HepG2 (cell line): ENCODE measurements around the gene P2RY6. TPM values are rescaled to one million over a fixed set of nuclear protein-coding genes. Genes with fewer than 3 reads are reported as not detected.

Experiments
- KIAA2018 ChIP-seq: sonication (generic); formaldehyde crosslinking; IDR thresholded peaks from 2 replicates; pipeline ENCODE4 v1.5.0; 2020; ENCODE audit warnings: mild to moderate bottlenecking, missing genetic modification reagents, borderline replicate concordance
- RBAK ChIP-seq: sonication (generic); formaldehyde crosslinking; IDR thresholded peaks from 2 replicates; pipeline ENCODE4 v1.5.1; 2020; ENCODE audit warnings: mild to moderate bottlenecking, missing genetic modification reagents
- RELA ChIP-seq: sonication (generic); formaldehyde crosslinking; IDR thresholded peaks from 2 replicates; pipeline ENCODE4 v1.4.0; 2020; ENCODE audit warnings: missing genetic modification reagents
- RFXANK ChIP-seq: IDR thresholded peaks from 2 replicates; pipeline ENCODE4 v1.6.1; 2016
- SCMH1 ChIP-seq: sonication (generic); formaldehyde crosslinking; IDR thresholded peaks from 2 replicates; pipeline ENCODE4 v1.9.0; 2021; ENCODE audit warnings: missing genetic modification reagents, mild to moderate bottlenecking, borderline replicate concordance
- SMAD1 ChIP-seq: sonication (generic); formaldehyde crosslinking; IDR thresholded peaks from 2 replicates; pipeline ENCODE4 v1.4.0; 2020; ENCODE audit warnings: missing genetic modification reagents, low read depth, mild to moderate bottlenecking, borderline replicate concordance
- ZNF224 ChIP-seq: sonication (generic); formaldehyde crosslinking; IDR thresholded peaks from 2 replicates; pipeline ENCODE4 v1.5.0; 2020; ENCODE audit warnings: mild to moderate bottlenecking, missing genetic modification reagents
- ZNF326 ChIP-seq: sonication (generic); formaldehyde crosslinking; IDR thresholded peaks from 2 replicates; pipeline ENCODE4 v1.4.0; 2020; ENCODE audit warnings: missing genetic modification reagents, borderline replicate concordance
- ZNF552 ChIP-seq: sonication (generic); formaldehyde crosslinking; IDR thresholded peaks from 2 replicates; pipeline ENCODE4 v1.9.0; 2022; ENCODE audit warnings: missing genetic modification reagents, mild to moderate bottlenecking, borderline replicate concordance
- ZNF775 ChIP-seq: sonication (generic); formaldehyde crosslinking; IDR thresholded peaks from 2 replicates; pipeline ENCODE4 v1.4.0; 2020; ENCODE audit warnings: missing genetic modification reagents, mild to moderate bottlenecking, moderate library complexity, borderline replicate concordance
- ZNF784 ChIP-seq: sonication (generic); formaldehyde crosslinking; IDR thresholded peaks from 2 replicates; pipeline ENCODE4 v1.5.1; 2020; ENCODE audit warnings: missing genetic modification reagents, mild to moderate bottlenecking, borderline replicate concordance
- ZNF788 ChIP-seq: sonication (generic); formaldehyde crosslinking; IDR thresholded peaks from 2 replicates; pipeline ENCODE4 v1.5.0; 2020; ENCODE audit warnings: mild to moderate bottlenecking, missing genetic modification reagents, borderline replicate concordance
- ZSCAN30 ChIP-seq: sonication (generic); formaldehyde crosslinking; IDR thresholded peaks from 2 replicates; pipeline ENCODE4 v1.5.0; 2020; ENCODE audit warnings: mild to moderate bottlenecking, missing genetic modification reagents
- polyA plus RNA-seq, 8 experiments: library from polyadenylated mRNA; depleted of rRNA in 3 of 8; stranded (reverse) in 7 of 8; unstranded in 1 of 8; fragments of >200 nt; fragmentation: Illumina TruSeq in 4 of 8; extraction: Trizol in 4 of 8; gene quantifications; 2 replicates each; pipeline versions ENCODE4 v1.2.1 to v1.2.3, GENCODE V29; 2011 to 2016; ENCODE audit warnings: low read depth in 4 of 8, missing spikeins in 1 of 8, mixed read lengths in 1 of 8; ENCODE audit not compliant: insufficient read depth in 1 of 8
- total RNA-seq, 5 experiments: library from RNA; depleted of rRNA; stranded (reverse); fragments of >200 nt; fragmentation: Illumina TruSeq; extraction: Trizol; gene quantifications; 2 replicates each; pipeline ENCODE4 v1.2.3, GENCODE V29; 2016; ENCODE audit warnings: low read depth in 1 of 5
- TF ChIP-seq, protein P1 (sequence below): IDR thresholded peaks from 2 replicates; pipeline ENCODE4 v1.6.1; 2016; ENCODE audit warnings: missing compliant biosample characterization, missing genetic modification reagents, borderline replicate concordance
- TF ChIP-seq, protein P2 (sequence below): sonication (generic); formaldehyde crosslinking; IDR thresholded peaks from 2 replicates; pipeline ENCODE4 v1.4.0; 2020; ENCODE audit warnings: missing genetic modification reagents; ENCODE audit errors: not compliant biosample characterization
- TF ChIP-seq, protein P3 (sequence below): IDR thresholded peaks from 2 replicates; pipeline ENCODE4 v1.6.1; 2018; ENCODE audit warnings: missing genetic modification reagents

The P2RY6 gene
- total and polyA plus RNA-seq, 2 of the 13 experiments (the other 11 are each of a cell fraction or from before 2014, with no cell fraction given) = 0.09 to 0.29 TPM

- no peak for TF ChIP-seq ZNF552
- no peak for TF ChIP-seq ZNF784 (CRISPR knock-in tag)
- TF ChIP-seq, protein P1, sequence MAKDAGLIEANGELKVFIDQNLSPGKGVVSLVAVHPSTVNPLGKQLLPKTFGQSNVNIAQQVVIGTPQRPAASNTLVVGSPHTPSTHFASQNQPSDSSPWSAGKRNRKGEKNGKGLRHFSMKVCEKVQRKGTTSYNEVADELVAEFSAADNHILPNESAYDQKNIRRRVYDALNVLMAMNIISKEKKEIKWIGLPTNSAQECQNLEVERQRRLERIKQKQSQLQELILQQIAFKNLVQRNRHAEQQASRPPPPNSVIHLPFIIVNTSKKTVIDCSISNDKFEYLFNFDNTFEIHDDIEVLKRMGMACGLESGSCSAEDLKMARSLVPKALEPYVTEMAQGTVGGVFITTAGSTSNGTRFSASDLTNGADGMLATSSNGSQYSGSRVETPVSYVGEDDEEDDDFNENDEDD (CRISPR knock-in tag) = 0 out of 2 replicates have a peak, but pooled peaks have one; percentile 40
- 0 out of 2 replicates have a peak, but pooled peaks have one; percentile 28 for TF ChIP-seq RELA
- no peak for TF ChIP-seq KIAA2018
- no peak for TF ChIP-seq ZNF224 (CRISPR knock-in tag)
- TF ChIP-seq ZNF788 (CRISPR knock-in tag) = peak; percentile 56; the same call in 1 of the 2 replicates
- no peak for TF ChIP-seq RBAK (CRISPR knock-in tag)
- no peak for TF ChIP-seq ZNF775 (CRISPR knock-in tag)
- no peak for TF ChIP-seq ZNF326 (CRISPR knock-in tag)
- no peak for TF ChIP-seq SMAD1 (CRISPR knock-in tag)
- TF ChIP-seq, protein P2, sequence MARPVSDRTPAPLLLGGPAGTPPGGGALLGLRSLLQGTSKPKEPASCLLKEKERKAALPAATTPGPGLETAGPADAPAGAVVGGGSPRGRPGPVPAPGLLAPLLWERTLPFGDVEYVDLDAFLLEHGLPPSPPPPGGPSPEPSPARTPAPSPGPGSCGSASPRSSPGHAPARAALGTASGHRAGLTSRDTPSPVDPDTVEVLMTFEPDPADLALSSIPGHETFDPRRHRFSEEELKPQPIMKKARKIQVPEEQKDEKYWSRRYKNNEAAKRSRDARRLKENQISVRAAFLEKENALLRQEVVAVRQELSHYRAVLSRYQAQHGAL (CRISPR knock-in tag) = peak; percentile 35
- no peak for TF ChIP-seq SCMH1 (CRISPR knock-in tag)
- TF ChIP-seq, protein P3, sequence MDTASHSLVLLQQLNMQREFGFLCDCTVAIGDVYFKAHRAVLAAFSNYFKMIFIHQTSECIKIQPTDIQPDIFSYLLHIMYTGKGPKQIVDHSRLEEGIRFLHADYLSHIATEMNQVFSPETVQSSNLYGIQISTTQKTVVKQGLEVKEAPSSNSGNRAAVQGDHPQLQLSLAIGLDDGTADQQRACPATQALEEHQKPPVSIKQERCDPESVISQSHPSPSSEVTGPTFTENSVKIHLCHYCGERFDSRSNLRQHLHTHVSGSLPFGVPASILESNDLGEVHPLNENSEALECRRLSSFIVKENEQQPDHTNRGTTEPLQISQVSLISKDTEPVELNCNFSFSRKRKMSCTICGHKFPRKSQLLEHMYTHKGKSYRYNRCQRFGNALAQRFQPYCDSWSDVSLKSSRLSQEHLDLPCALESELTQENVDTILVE (CRISPR knock-in tag) = no peak
- no peak for TF ChIP-seq ZSCAN30
- no peak for TF ChIP-seq RFXANK (CRISPR knock-in tag)
These were observed 17.0 kb downstream of the P2RY6 start (continued) for GRCh38 chr11:73288873-73289707.
